Measurements from ENCODE around the gene NLK. TPM values are rescaled to one million over a fixed set of nuclear protein-coding genes. Genes with fewer than 3 reads are reported as not detected.

NLK gene
- total RNA-seq, 1 experiment from 2014 or later: 31.8 TPM

DNA sequence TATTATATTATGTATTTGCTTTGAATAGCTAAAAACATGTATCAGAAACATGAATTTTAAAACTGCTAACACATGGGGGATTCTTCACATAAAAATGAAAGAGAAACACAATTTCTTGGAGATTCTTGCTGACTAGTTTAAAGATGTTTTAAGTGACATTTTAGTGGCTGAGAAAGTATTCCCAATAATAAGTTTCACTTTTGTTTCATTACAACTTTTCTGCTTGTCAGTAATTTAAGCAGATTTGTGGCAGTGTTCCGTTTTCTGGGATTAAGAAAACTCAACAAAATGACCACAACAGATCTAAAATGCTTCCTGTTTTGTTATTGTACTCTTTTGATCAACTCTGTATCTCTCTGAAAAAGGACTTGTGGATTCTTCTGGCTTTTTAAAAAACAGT, 75.9 kb downstream of the NLK start:
- TF ChIP-seq CTCF (conservative IDR thresholded peaks at IDR 0.05): no peak
- no peak overlapping the region for H2BK15ac ChIP-seq (ENCODE audit: low read depth, low read length)
- no peak overlapping the region for H4K8ac ChIP-seq (replicated peaks; ENCODE audit: insufficient read length, low read depth, low read length)
- no peak overlapping the region for H3K4ac ChIP-seq (ENCODE audit: low read depth, low read length)
- Mint-ChIP-seq H3K36me3 (ENCODE audit: insufficient read depth in 1 of 3, low read depth in 3 of 3) (peaks cover 0 to 5% (median 2%) of the 10 kb centered on the region in 3 experiments; a peak in 4 of 7 replicates), H3K27ac (peak overlapping the region in 2 of 3 experiments; percentile 49 to 51; a peak in 2 of 7 replicates), H3K4me1 (peaks cover 34% of the 10 kb centered on the region in 2 experiments), H3K4me3 (no peak overlapping the region), H3K9me3 (no peaks in the 10 kb centered on the region), H3K27me3 (ENCODE audit: low read depth) (no peaks in the 10 kb centered on the region)
- H2BK120ac ChIP-seq (ENCODE audit: low read depth, low read length, poor library complexity, severe bottlenecking): no peak overlapping the region
- no peak overlapping the region for H2BK20ac ChIP-seq (ENCODE audit: low read depth, low read length, poor library complexity, severe bottlenecking)
- no peaks in the 10 kb centered on the region for H3K23me2 ChIP-seq (ENCODE audit: insufficient read length, low read depth, low read length, poor library complexity, severe bottlenecking)
- H3K4me2 ChIP-seq (ENCODE audit: insufficient read depth, insufficient read length, low read length): no peak overlapping the region
- peaks cover 9% of the 10 kb centered on the region for H3K4me1 ChIP-seq (ENCODE audit: insufficient read depth, low read length)
- no peak overlapping the region for H3T11ph ChIP-seq (ENCODE audit: low read length)
- no peak overlapping the region for H2BK12ac ChIP-seq (ENCODE audit: insufficient read length, low read depth, low read length)
- no peak overlapping the region for H4K91ac ChIP-seq (ENCODE audit: insufficient read length, low read depth, low read length)
- H4K5ac ChIP-seq (ENCODE audit: insufficient read length, low read depth, low read length): no peak overlapping the region
- no peak overlapping the region for H3K23ac ChIP-seq (ENCODE audit: insufficient read length, low read depth, low read length)
- no peaks in the 10 kb centered on the region for H3K79me1 ChIP-seq (ENCODE audit: insufficient read depth, low read depth, low read length, poor library complexity, severe bottlenecking)
- no CpG with 5 or more reads among the region's 1 CpG for WGBS (ENCODE audit: extremely low coverage, insufficient read length, low lambda C conversion rate)
- no peak overlapping the region for H3K9ac ChIP-seq (ENCODE audit: extremely low read depth, insufficient read length, low read length)
- no peaks in the 10 kb centered on the region for H3K9me3 ChIP-seq (ENCODE audit: control insufficient read depth, low read depth, low read length)
- no peak overlapping the region for H3K27ac ChIP-seq (ENCODE audit: insufficient read length, low read depth, low read length)
- no peak overlapping the region for H3K56ac ChIP-seq (ENCODE audit: insufficient read length, low read depth, low read length)
- no peak overlapping the region for H2BK5ac ChIP-seq (ENCODE audit: insufficient read length, low read length)
- no peaks in the 10 kb centered on the region for H3K79me2 ChIP-seq (ENCODE audit: insufficient read depth, low read length)
- H4K20me1 ChIP-seq (ENCODE audit: control insufficient read depth, insufficient read depth, insufficient read length): no peaks in the 10 kb centered on the region
- H3K18ac ChIP-seq (ENCODE audit: insufficient read length, low read depth, low read length): no peak overlapping the region
- H2AK5ac ChIP-seq (ENCODE audit: insufficient read length, low read length): no peak overlapping the region
- H3K27me3 ChIP-seq (ENCODE audit: insufficient read depth, low read length): no peaks in the 10 kb centered on the region
- no peak for DNase-seq
- H3K14ac ChIP-seq (ENCODE audit: insufficient read depth, low read length): no peak overlapping the region
- no peak overlapping the region for H2AFZ ChIP-seq (ENCODE audit: low read length)

All from H9 (cell line).